GM06990 (cell line): ENCODE data around the gene C19orf47.

Experiments used
- DNase-seq: peaks from one replicate; pipeline ENCODE4 v3.0.0-alpha.2; 2011; ENCODE audit not compliant: insufficient read length; ENCODE audit errors: extremely low read depth
- H3K27me3 ChIP-seq: replicated peaks from 2 replicates; pipeline ENCODE4 v1.6.0; 2011; ENCODE audit warnings: low read length; ENCODE audit not compliant: control insufficient read depth, insufficient read depth
- H3K36me3 ChIP-seq: 2 replicates; pipeline ENCODE4 v1.5.1; 2011; ENCODE audit warnings: low read length; ENCODE audit not compliant: control insufficient read depth, insufficient read depth
- H3K4me3 ChIP-seq: replicated peaks from 2 replicates; pipeline ENCODE4 v1.5.1; 2011; ENCODE audit warnings: low read depth, mild to moderate bottlenecking, control low read depth, low read length
- CTCF ChIP-seq: IDR thresholded peaks from 2 replicates; pipeline ENCODE4 v1.5.1; 2011; ENCODE audit warnings: low read length, control low read depth, mild to moderate bottlenecking, inconsistent platforms; ENCODE audit not compliant: insufficient read depth, poor library complexity, severe bottlenecking

The C19orf47 gene

GRCh38 chr19:40321566-40322270, 26.5 kb downstream of the C19orf47 start:
- H3K27me3 ChIP-seq = no peaks in the 10 kb centered on the region
- H3K36me3 ChIP-seq = peaks cover 40% of the 10 kb centered on the region
- no peak for TF ChIP-seq CTCF
- no peak overlapping the region for H3K4me3 ChIP-seq
- DNase-seq = no peak

- TF ChIP-seq CTCF = no peak
- no peak for DNase-seq
- Histone ChIP-seq H3K4me3 (no peak overlapping the region), H3K36me3 (peaks cover 37% of the 10 kb centered on the region), H3K27me3 (no peaks in the 10 kb centered on the region)
Measured at GRCh38 chr19:40321076-40321475, 27.1 kb downstream of the C19orf47 start.

GRCh38 chr19:40320558-40320935, 27.6 kb downstream of the C19orf47 start:
- Histone ChIP-seq H3K27me3 (no peaks in the 10 kb centered on the region), H3K4me3 (no peak overlapping the region), H3K36me3 (peaks cover 33% of the 10 kb centered on the region)
- no peak for TF ChIP-seq CTCF
- DNase-seq = no peak

GRCh38 chr19:40317338-40317737, 30.9 kb downstream of the C19orf47 start:
- TF ChIP-seq CTCF = no peak

GRCh38 chr19:40315812-40316470, 32.3 kb downstream of the C19orf47 start:
- no peaks in the 10 kb centered on the region for H3K27me3 ChIP-seq
- H3K4me3 ChIP-seq = no peak overlapping the region
- no peak for TF ChIP-seq CTCF
- DNase-seq = no peak
- H3K36me3 ChIP-seq = peaks cover 10% of the 10 kb centered on the region

More at GRCh38 chr19:40317338-40317737, 30.9 kb downstream of the C19orf47 start:
- H3K4me3 ChIP-seq = no peak overlapping the region
- no peaks in the 10 kb centered on the region for H3K27me3 ChIP-seq
- H3K36me3 ChIP-seq = peaks cover 22% of the 10 kb centered on the region
- DNase-seq = no peak

- DNase-seq = no peak
- H3K27me3 ChIP-seq = no peaks in the 10 kb centered on the region
- TF ChIP-seq CTCF = no peak
- H3K36me3 ChIP-seq = peaks cover 3% of the 10 kb centered on the region
- no peak overlapping the region for H3K4me3 ChIP-seq
Measured at GRCh38 chr19:40314656-40315055, 33.5 kb downstream of the C19orf47 start.
